Progenitor cell of endocrine pancreas (in vitro differentiated cells): Measurements from ENCODE around the gene EP400. TPM values are rescaled to one million over a fixed set of nuclear protein-coding genes. Genes with fewer than 3 reads are reported as not detected.

Source experiments
- DNase-seq: peaks from one replicate; pipeline ENCODE4 v3.0.0; 2021; ENCODE audit warnings: low spot score; ENCODE audit not compliant: unreplicated experiment
- H3K27ac Mint-ChIP-seq: 2 replicates; pipeline ENCODE4 v1.8.0; 2021; ENCODE audit warnings: mild to moderate bottlenecking, moderate library complexity, mixed read lengths
- H3K27me3 Mint-ChIP-seq: 2 replicates; pipeline ENCODE4 v1.8.0; 2021; ENCODE audit warnings: mixed read lengths
- H3K36me3 Mint-ChIP-seq: 2 replicates; pipeline ENCODE4 v1.8.0; 2022; ENCODE audit warnings: mixed read lengths; ENCODE audit not compliant: insufficient read depth
- H3K4me1 Mint-ChIP-seq: 2 replicates; pipeline ENCODE4 v1.8.0; 2021; ENCODE audit warnings: low read depth, mixed read lengths
- H3K4me3 Mint-ChIP-seq: 2 replicates; pipeline ENCODE4 v1.8.0; 2021; ENCODE audit warnings: low read depth, mild to moderate bottlenecking, moderate library complexity, mixed read lengths
- H3K9me3 Mint-ChIP-seq: 2 replicates; pipeline ENCODE4 v1.8.0; 2021; ENCODE audit warnings: low read depth, mixed read lengths
- total RNA-seq: library from RNA; stranded (reverse); gene quantifications from 2 replicates; pipeline ENCODE4 v1.2.1, GENCODE V29; 2021
- TF ChIP-seq, protein P1 (sequence below): fragments of 200-600 bp; sonication (generic); IDR thresholded peaks from one replicate; pipeline ENCODE4 v1.5.0; 2021; ENCODE audit warnings: antibody characterized with exemption, mild to moderate bottlenecking; ENCODE audit not compliant: unreplicated experiment

The EP400 gene
- total RNA-seq, 1 donor from 2014 or later = 66.6 TPM

DNA sequence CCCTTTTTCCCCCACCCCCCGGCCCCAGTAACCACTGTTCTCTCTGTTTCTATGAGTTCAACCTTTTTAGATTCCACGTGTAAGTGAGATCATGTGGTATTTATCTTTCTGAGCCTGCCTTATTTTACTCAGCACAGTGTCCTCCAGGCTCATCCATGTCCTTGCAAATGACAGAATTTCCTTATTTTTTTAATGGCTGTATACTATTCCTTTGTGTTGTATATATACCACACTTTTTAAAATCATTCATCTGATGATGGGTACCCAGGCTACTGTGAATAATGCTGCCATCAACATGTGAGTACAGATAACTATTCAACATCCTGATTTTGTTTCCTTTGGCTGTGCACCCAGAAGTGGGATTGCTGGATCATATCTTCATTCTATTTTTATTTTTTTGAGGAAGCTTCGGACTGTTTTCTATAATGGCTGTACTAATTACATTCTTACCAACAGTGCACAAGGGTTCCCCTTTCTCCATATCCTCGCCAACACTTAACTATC lies 139.7 kb downstream of the EP400 start:
- Mint-ChIP-seq H3K4me1 (peaks cover 9% of the 10 kb centered on the region), H3K4me3 (no peak overlapping the region), H3K9me3 (no peaks in the 10 kb centered on the region), H3K36me3 (peaks cover 5% of the 10 kb centered on the region), H3K27me3 (no peaks in the 10 kb centered on the region), H3K27ac (no peak overlapping the region)
- TF ChIP-seq, protein P1, sequence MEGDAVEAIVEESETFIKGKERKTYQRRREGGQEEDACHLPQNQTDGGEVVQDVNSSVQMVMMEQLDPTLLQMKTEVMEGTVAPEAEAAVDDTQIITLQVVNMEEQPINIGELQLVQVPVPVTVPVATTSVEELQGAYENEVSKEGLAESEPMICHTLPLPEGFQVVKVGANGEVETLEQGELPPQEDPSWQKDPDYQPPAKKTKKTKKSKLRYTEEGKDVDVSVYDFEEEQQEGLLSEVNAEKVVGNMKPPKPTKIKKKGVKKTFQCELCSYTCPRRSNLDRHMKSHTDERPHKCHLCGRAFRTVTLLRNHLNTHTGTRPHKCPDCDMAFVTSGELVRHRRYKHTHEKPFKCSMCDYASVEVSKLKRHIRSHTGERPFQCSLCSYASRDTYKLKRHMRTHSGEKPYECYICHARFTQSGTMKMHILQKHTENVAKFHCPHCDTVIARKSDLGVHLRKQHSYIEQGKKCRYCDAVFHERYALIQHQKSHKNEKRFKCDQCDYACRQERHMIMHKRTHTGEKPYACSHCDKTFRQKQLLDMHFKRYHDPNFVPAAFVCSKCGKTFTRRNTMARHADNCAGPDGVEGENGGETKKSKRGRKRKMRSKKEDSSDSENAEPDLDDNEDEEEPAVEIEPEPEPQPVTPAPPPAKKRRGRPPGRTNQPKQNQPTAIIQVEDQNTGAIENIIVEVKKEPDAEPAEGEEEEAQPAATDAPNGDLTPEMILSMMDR = no peak
- DNase-seq = no peak

DNA sequence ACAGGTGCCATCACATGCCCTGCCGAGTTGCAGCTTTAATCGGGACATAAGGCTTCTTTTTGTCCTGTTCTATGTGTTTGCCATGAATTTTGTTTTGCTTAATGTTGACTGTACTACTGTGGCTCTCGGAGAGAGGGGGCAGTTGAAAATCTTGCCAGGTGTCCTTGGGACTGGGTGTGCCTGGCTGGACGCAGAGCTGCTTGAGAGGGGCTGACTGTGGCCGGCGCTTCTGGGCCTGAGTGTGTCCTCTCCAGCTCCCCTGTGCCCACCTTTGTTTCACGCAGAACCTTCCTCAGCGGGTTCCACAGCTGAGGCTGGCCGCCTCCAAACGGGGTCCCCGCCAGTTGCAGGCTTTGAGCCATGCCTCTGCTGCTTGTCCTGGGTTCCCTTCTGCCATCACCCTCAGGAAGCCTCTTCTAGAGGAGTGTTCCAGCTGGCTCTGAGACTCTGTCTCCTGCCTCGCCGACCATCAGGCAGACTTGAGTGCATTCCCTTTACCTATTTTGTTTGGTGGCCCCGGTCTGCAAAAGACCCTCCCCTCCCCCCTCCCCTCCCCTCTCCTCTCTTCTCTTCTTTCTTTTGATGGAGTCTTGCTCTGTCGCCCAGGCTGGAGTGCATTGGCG lies 144.6 kb downstream of the EP400 start:
- Mint-ChIP-seq H3K9me3 (no peaks in the 10 kb centered on the region), H3K4me3 (no peak overlapping the region), H3K4me1 (no peaks in the 10 kb centered on the region), H3K27ac (no peak overlapping the region), H3K36me3 (peaks cover 16% of the 10 kb centered on the region), H3K27me3 (no peaks in the 10 kb centered on the region)
- TF ChIP-seq, protein P1 = no peak
- no peak for DNase-seq

DNA sequence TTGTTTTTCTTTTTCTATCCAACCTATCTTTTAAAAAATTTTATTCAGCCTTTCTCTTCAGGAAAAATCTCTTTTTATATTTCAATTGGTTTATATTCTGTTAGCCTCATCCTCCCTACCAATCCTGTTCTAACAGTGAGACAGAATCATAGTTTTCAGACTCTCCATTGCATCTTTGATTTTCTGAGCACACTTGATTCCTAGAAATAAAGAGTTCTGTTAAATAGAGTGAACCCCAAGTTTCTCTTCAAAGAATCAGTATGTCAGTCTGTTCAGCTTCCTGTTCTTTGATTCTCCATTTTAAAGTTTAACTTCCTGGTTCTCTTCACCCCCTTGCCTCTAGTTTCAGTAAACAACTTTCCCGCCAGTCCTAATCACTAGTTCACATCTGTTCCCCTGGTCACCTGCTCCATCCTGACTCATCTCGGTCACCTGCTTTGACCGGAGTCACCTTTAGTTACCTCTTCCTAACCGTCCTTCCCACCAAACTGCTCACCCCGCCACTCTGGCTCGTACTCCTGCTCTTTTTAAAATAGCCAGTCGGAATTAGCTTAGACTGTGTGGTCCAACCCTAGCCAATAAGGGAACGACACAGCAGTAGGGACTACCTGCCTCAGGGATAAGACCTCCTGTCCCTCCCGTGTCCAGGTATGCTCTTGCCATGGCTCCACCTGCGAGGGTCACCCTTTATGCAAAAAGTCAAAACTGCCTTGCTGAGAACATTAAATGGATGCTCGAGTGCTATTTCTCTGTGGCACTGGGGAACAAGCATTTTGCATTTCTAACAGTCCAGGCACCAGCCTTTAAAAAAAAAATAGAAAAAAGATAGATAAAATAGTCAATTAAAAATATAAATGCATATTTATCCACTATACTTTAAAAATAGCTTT lies 146.0 kb downstream of the EP400 start:
- no peak for DNase-seq
- no peaks in the 10 kb centered on the region for H3K9me3 Mint-ChIP-seq
- no peak overlapping the region for H3K4me3 Mint-ChIP-seq
- H3K36me3 Mint-ChIP-seq = peaks cover 15% of the 10 kb centered on the region
- TF ChIP-seq, protein P1 = no peak
- no peaks in the 10 kb centered on the region for H3K4me1 Mint-ChIP-seq
- H3K27me3 Mint-ChIP-seq = no peaks in the 10 kb centered on the region
- peak overlapping the region; percentile 14 for H3K27ac Mint-ChIP-seq

DNA sequence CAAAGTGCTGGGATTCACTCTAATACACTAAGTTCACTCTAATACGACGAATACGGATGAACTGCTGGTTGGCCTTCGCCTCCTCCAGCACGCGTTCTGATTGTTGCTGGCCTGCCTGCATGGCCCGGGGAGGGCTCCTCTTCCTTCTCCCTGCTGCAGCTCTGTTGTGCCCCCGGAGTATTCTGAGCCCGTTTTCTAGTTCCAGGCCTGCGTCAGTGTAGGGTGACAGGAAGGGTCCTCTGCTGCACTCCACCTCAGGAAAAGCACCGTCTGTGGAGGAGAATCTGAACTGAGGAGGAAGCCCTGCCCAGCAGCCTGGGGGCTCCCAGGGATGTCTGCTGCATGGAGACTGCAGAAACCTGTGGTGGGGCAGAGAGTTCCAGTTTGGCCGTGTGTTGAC lies 150.0 kb downstream of the EP400 start:
- TF ChIP-seq, protein P1 = no peak

DNA sequence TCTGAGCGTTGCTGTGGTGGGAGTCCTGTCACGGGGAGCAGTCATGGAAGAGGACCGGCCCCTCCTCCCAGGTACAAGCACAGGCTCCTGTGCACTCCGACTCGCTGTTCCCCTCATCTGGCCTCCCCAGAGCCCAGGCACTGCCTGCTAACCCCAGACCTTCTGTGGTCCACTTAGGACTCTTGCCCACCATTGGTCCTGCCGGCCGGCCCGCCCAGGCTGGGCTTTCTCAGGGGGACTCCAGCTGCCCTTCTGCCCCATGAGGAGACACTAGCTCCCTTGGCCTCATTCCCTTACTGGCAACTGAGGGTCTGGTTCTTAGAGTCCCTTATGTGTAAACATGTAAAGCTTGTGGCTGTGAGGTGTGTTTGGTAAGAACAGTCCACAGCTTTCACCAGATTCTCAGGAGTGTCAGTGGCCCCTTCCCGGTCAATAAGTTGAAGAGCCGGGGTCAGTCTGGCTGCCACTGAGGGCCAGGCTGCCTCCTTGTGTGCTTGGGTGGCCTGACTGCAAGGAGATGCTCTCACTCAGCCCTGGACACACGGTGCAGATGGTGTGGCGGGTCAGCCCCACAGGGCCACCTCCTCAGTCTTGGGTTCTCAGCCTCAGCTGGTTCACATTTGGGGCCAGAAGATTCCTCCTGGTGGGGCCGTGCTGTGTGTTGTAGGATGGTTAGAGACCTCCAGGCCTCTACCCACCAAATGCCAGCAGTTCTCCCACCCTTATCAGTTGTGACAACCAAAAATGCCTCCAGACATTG lies 150.7 kb downstream of the EP400 start:
- TF ChIP-seq, protein P1 = no peak
- Mint-ChIP-seq H3K4me3 (no peak overlapping the region), H3K27ac (no peak overlapping the region), H3K27me3 (no peaks in the 10 kb centered on the region), H3K4me1 (no peaks in the 10 kb centered on the region), H3K36me3 (peaks cover 13% of the 10 kb centered on the region), H3K9me3 (no peaks in the 10 kb centered on the region)
- DNase-seq = no peak

More for the DNA sequence above, 150.0 kb downstream of the EP400 start:
- Mint-ChIP-seq H3K9me3 (no peaks in the 10 kb centered on the region), H3K4me3 (no peak overlapping the region), H3K36me3 (peaks cover 13% of the 10 kb centered on the region), H3K4me1 (no peaks in the 10 kb centered on the region), H3K27me3 (no peaks in the 10 kb centered on the region), H3K27ac (no peak overlapping the region)
- DNase-seq = no peak
